Uterus (tissue), 2 donors: ENCODE results near the gene RAB6B.

Source experiments
- CTCF ChIP-seq, 4 experiments: fragments of 200-600 bp in 2 of 4; fragments of 450-650 bp in 2 of 4; sonication (generic) in 2 of 4; IDR thresholded peaks; one replicate each; pipeline ENCODE4 v1.5.1; 2016 to 2019; ENCODE audit warnings: antibody characterized with exemption in 4 of 4, mild to moderate bottlenecking in 2 of 4, moderate library complexity in 1 of 4
- POLR2A ChIP-seq, 2 donors: fragments of 450-650 bp; IDR thresholded peaks; one replicate each; pipeline ENCODE4 v1.6.1; 2016; ENCODE audit warnings: antibody characterized with exemption in 2 of 2, mild to moderate bottlenecking in 1 of 2, moderate library complexity in 1 of 2

- TF ChIP-seq CTCF (IDR thresholded peaks at IDR 0.05), result no peak
- no peak for TF ChIP-seq POLR2A (IDR thresholded peaks at IDR 0.05)
These were observed 4.6 kb downstream of the RAB6B start for GRCh38 chr3:133890972-133891644.
